IMR-90 (cell line): Measurements from ENCODE around the gene SHISAL1.

Experiments used
- BHLHE40 ChIP-seq: fragments of 150-350 bp; IDR thresholded peaks from 2 replicates; pipeline ENCODE4 v1.6.1; 2016; ENCODE audit warnings: mild to moderate bottlenecking, low read depth, low read length
- CEBPB ChIP-seq: IDR thresholded peaks from 2 replicates; pipeline ENCODE4 v1.6.1; 2012; ENCODE audit warnings: low read depth, low read length, improper control_type of control experiment
- MAFK ChIP-seq: IDR thresholded peaks from 2 replicates; pipeline ENCODE4 v1.6.1; 2012; ENCODE audit warnings: low read depth, low read length, improper control_type of control experiment
- MAZ ChIP-seq: IDR thresholded peaks from 2 replicates; pipeline ENCODE4 v1.6.1; 2012; ENCODE audit warnings: low read depth, mild to moderate bottlenecking, low read length, improper control_type of control experiment, moderate library complexity, borderline replicate concordance
- POLR2A ChIP-seq: IDR thresholded peaks from 2 replicates; pipeline ENCODE4 v1.6.1; 2012; ENCODE audit warnings: mild to moderate bottlenecking, low read depth, low read length
- RAD21 ChIP-seq: IDR thresholded peaks from 2 replicates; pipeline ENCODE4 v1.6.1; 2012; ENCODE audit warnings: low read length, improper control_type of control experiment
- RCOR1 ChIP-seq: IDR thresholded peaks from 2 replicates; pipeline ENCODE4 v1.6.1; 2012; ENCODE audit warnings: mild to moderate bottlenecking, low read length, improper control_type of control experiment; ENCODE audit not compliant: insufficient replicate concordance
- RFX5 ChIP-seq: IDR thresholded peaks from 2 replicates; pipeline ENCODE4 v1.8.0; 2012; ENCODE audit warnings: low read depth, mild to moderate bottlenecking, low read length, moderate library complexity
- SMC3 ChIP-seq: fragments of 150-350 bp; IDR thresholded peaks from 2 replicates; pipeline ENCODE4 v1.6.1; 2016; ENCODE audit warnings: low read depth, mild to moderate bottlenecking, antibody characterized with exemption, low read length, moderate library complexity
- TF ChIP-seq, protein P1 (sequence below): conservative IDR thresholded peaks from 2 replicates; pipeline ENCODE4 v1.5.1; 2012; ENCODE audit warnings: mild to moderate bottlenecking, low read depth, low read length, improper control_type of control experiment
- TF ChIP-seq, protein P2 (sequence below): fragments of 150-350 bp; IDR thresholded peaks from 2 replicates; pipeline ENCODE4 v1.6.1; 2017; ENCODE audit warnings: mild to moderate bottlenecking, antibody characterized with exemption, low read length, low read depth

DNA sequence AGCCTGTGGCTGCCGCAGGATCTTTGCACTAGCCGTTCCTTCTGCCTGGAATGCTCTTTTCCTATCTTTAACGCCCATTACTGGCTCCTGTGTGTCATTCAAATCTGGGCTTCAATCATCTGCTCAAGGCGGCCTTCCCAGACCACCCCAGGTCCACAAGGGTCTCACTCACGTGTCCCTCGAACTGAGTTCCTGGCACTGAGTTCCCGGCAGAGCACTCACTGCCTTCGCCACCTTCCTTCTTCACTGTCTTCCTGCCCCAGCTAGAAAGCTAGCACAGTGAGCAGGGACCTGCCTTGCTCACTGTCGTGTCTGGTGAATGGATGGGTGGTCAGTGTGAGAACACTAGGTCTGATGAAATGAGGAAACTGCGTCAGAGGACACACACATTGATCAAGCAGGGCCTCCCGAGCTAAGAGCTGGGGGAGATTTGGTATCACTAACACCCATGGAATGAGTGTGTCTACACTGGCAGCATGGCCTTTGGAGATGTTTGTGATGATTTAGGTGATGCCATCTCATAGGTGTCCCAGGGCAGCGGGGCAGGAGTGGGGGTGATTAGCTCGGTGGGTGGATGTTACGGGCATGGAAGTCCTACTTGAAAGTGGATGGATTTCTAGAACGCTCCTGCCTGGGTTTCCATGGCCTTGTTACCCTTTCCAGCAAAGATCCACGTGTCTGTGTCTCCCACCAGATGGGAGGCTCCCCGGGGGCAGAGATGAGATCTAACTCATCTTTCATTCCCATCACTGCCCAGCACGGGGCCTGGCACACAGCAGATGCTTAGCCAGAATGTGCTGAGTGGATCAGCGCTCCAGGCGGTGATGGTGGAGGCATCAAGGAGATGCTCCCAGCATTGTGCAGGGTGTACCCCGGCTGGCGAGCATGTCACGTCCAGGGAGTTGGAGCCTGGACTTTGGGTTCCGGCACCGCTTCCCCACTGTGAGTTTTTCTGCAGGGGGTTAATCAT is 64.5 kb downstream of the SHISAL1 start:
- TF ChIP-seq, protein P1, sequence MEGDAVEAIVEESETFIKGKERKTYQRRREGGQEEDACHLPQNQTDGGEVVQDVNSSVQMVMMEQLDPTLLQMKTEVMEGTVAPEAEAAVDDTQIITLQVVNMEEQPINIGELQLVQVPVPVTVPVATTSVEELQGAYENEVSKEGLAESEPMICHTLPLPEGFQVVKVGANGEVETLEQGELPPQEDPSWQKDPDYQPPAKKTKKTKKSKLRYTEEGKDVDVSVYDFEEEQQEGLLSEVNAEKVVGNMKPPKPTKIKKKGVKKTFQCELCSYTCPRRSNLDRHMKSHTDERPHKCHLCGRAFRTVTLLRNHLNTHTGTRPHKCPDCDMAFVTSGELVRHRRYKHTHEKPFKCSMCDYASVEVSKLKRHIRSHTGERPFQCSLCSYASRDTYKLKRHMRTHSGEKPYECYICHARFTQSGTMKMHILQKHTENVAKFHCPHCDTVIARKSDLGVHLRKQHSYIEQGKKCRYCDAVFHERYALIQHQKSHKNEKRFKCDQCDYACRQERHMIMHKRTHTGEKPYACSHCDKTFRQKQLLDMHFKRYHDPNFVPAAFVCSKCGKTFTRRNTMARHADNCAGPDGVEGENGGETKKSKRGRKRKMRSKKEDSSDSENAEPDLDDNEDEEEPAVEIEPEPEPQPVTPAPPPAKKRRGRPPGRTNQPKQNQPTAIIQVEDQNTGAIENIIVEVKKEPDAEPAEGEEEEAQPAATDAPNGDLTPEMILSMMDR: no peak
- TF ChIP-seq POLR2A: no peak
- TF ChIP-seq RCOR1: no peak
- TF ChIP-seq SMC3: no peak
- TF ChIP-seq CEBPB: no peak
- TF ChIP-seq RFX5: no peak
- TF ChIP-seq, protein P2, sequence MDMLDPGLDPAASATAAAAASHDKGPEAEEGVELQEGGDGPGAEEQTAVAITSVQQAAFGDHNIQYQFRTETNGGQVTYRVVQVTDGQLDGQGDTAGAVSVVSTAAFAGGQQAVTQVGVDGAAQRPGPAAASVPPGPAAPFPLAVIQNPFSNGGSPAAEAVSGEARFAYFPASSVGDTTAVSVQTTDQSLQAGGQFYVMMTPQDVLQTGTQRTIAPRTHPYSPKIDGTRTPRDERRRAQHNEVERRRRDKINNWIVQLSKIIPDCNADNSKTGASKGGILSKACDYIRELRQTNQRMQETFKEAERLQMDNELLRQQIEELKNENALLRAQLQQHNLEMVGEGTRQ: no peak
- TF ChIP-seq RAD21: no peak
- TF ChIP-seq BHLHE40: no peak
- no peak for TF ChIP-seq MAZ
- no peak for TF ChIP-seq MAFK
